LNCaP clone FGC (cell line): ENCODE measurements around the gene ZNF281.
A peak's percentile ranks its signal among the peaks of the same experiment; 100 is the strongest.

Experiments
- DNase-seq: peaks from one replicate; pipeline ENCODE4 v3.0.0-alpha.2; 2011; ENCODE audit warnings: low read depth
- H3K4me3 ChIP-seq: 2 replicates; pipeline ENCODE4 v1.5.1; 2011; ENCODE audit warnings: mild to moderate bottlenecking, low read depth, low read length, control low read depth
- CTCF ChIP-seq: IDR thresholded peaks from 2 replicates; pipeline ENCODE4 v1.5.1; 2012; ENCODE audit warnings: mild to moderate bottlenecking; ENCODE audit not compliant: control insufficient read depth, insufficient read depth; ENCODE audit errors: extremely low read depth

ZNF281 gene

GRCh38 chr1:200409203-200409760, 554 bp downstream of the ZNF281 start:
- DNase-seq, result no peak
- H3K4me3 ChIP-seq, result peak overlapping the region; percentile 93
- no peak for TF ChIP-seq CTCF

- H3K4me3 ChIP-seq, result no peak overlapping the region
- TF ChIP-seq CTCF, result no peak
- DNase-seq, result no peak
Measured at GRCh38 chr1:200406161-200406797, 3.6 kb downstream of the ZNF281 start.

- no peak for TF ChIP-seq CTCF
- H3K4me3 ChIP-seq, result no peak overlapping the region
Measured at GRCh38 chr1:200405264-200405663, 4.6 kb downstream of the ZNF281 start.

GRCh38 chr1:200401708-200402107, 8.1 kb downstream of the ZNF281 start:
- TF ChIP-seq CTCF, result no peak
- H3K4me3 ChIP-seq, result no peak overlapping the region
- no peak for DNase-seq

More at GRCh38 chr1:200405264-200405663, 4.6 kb downstream of the ZNF281 start:
- no peak for DNase-seq

GRCh38 chr1:200401263-200401662, 8.6 kb downstream of the ZNF281 start:
- no peak for DNase-seq
- no peak for TF ChIP-seq CTCF
- no peak overlapping the region for H3K4me3 ChIP-seq

- no peak for TF ChIP-seq CTCF
- no peak overlapping the region for H3K4me3 ChIP-seq
- no peak for DNase-seq
Measured at GRCh38 chr1:200400556-200400955, 9.3 kb downstream of the ZNF281 start.

- no peak for DNase-seq
- TF ChIP-seq CTCF, result no peak
- H3K4me3 ChIP-seq, result no peak overlapping the region
Measured at GRCh38 chr1:200399860-200400259, 10.0 kb downstream of the ZNF281 start.
